C1 segment of cervical spinal cord (tissue), 14 donors: ENCODE results near the gene RNF112.

Source experiments
- DNase-seq, 14 donors: peaks; one replicate each; lab custom pipeline; 2025; lab: John Stamatoyannopoulos, UW

RNF112 gene

GRCh38 chr17:19387921-19388521 is 23.0 kb upstream of the RNF112 start:
- DNase-seq = peak in 1 of 14 donors; percentile 30

GRCh38 chr17:19388791-19389785 is 21.9 kb upstream of the RNF112 start:
- DNase-seq = no peak

- no peak for DNase-seq
Measured at GRCh38 chr17:19390951-19391350, 20.1 kb upstream of the RNF112 start.

- DNase-seq = no peak
Measured at GRCh38 chr17:19391432-19391831, 19.6 kb upstream of the RNF112 start.

GRCh38 chr17:19392303-19392702 is 18.7 kb upstream of the RNF112 start:
- DNase-seq = no peak

- DNase-seq = no peak
Measured at GRCh38 chr17:19397556-19398041, 13.4 kb upstream of the RNF112 start.

- no peak for DNase-seq
Measured at GRCh38 chr17:19398301-19399181, 12.5 kb upstream of the RNF112 start.

GRCh38 chr17:19399750-19400450 is 11.1 kb upstream of the RNF112 start:
- DNase-seq = no peak

- DNase-seq = no peak
Measured at GRCh38 chr17:19401321-19402010, 9.6 kb upstream of the RNF112 start.

- no peak for DNase-seq
Measured at GRCh38 chr17:19402171-19402570, 8.9 kb upstream of the RNF112 start.

- DNase-seq = no peak
Measured at GRCh38 chr17:19403021-19403420, 8.0 kb upstream of the RNF112 start.

- no peak for DNase-seq
Measured at GRCh38 chr17:19404264-19404663, 6.8 kb upstream of the RNF112 start.

- DNase-seq = no peak
Measured at GRCh38 chr17:19405114-19405513, 5.9 kb upstream of the RNF112 start.

GRCh38 chr17:19407601-19408345 is 3.3 kb upstream of the RNF112 start:
- no peak for DNase-seq

GRCh38 chr17:19408346-19408710 is 2.7 kb upstream of the RNF112 start:
- DNase-seq = no peak

GRCh38 chr17:19409066-19409465 is 2.0 kb upstream of the RNF112 start:
- no peak for DNase-seq

GRCh38 chr17:19409509-19409908 is 1.5 kb upstream of the RNF112 start:
- DNase-seq = no peak

GRCh38 chr17:19410091-19410490 is 941 bp upstream of the RNF112 start:
- DNase-seq = no peak

- peak in 1 of 14 donors; percentile 83 for DNase-seq
Measured at GRCh38 chr17:19411631-19412030, 599 bp downstream of the RNF112 start.

GRCh38 chr17:19412510-19412909 is 1.5 kb downstream of the RNF112 start:
- peak in 1 of 14 donors; percentile 49 for DNase-seq
